H9 (cell line): Measurements from ENCODE around the gene MX1. TPM values are rescaled to one million over a fixed set of nuclear protein-coding genes. Genes with fewer than 3 reads are reported as not detected.

ENCODE experiments used
- DNase-seq: peaks from one replicate; pipeline ENCODE4 v3.0.0-alpha.2; 2017
- H2AFZ ChIP-seq: one replicate; pipeline ENCODE4 v1.6.1; 2013; ENCODE audit warnings: mild to moderate bottlenecking, low read length, control low read depth, moderate library complexity
- H2AK5ac ChIP-seq: 2 replicates; pipeline ENCODE4 v1.6.1; 2013; ENCODE audit warnings: low read length, control low read depth, mixed read lengths; ENCODE audit not compliant: insufficient read length
- H2BK120ac ChIP-seq: one replicate; pipeline ENCODE4 v1.6.1; 2013; ENCODE audit warnings: low read depth, mild to moderate bottlenecking, low read length, control low read depth, inconsistent platforms; ENCODE audit not compliant: poor library complexity, severe bottlenecking
- H2BK12ac ChIP-seq: 2 replicates; pipeline ENCODE4 v1.6.1; 2013; ENCODE audit warnings: low read length, control low read depth, mixed read lengths, low read depth; ENCODE audit not compliant: insufficient read length
- H2BK15ac ChIP-seq: 2 replicates; pipeline ENCODE4 v1.6.1; 2013; ENCODE audit warnings: low read depth, low read length, control low read depth
- H2BK20ac ChIP-seq: one replicate; pipeline ENCODE4 v1.6.1; 2013; ENCODE audit warnings: low read depth, mild to moderate bottlenecking, low read length, control low read depth, inconsistent platforms; ENCODE audit not compliant: poor library complexity, severe bottlenecking
- H2BK5ac ChIP-seq: 2 replicates; pipeline ENCODE4 v1.6.1; 2013; ENCODE audit warnings: low read length, control low read depth, mixed read lengths; ENCODE audit not compliant: insufficient read length
- H3K14ac ChIP-seq: 2 replicates; pipeline ENCODE4 v1.6.1; 2013; ENCODE audit warnings: low read length, control low read depth; ENCODE audit not compliant: insufficient read depth
- H3K18ac ChIP-seq: 2 replicates; pipeline ENCODE4 v1.6.1; 2013; ENCODE audit warnings: low read depth, mild to moderate bottlenecking, mixed read lengths, low read length, control low read depth; ENCODE audit not compliant: insufficient read length
- H3K23ac ChIP-seq: 2 replicates; pipeline ENCODE4 v1.6.1; 2013; ENCODE audit warnings: low read length, control low read depth, mixed read lengths, low read depth; ENCODE audit not compliant: insufficient read length
- H3K23me2 ChIP-seq: 2 replicates; pipeline ENCODE4 v1.6.1; 2013; ENCODE audit warnings: low read depth, mild to moderate bottlenecking, mixed read lengths, low read length, control low read depth; ENCODE audit not compliant: insufficient read length, poor library complexity, severe bottlenecking
- H3K27ac ChIP-seq: 2 replicates; pipeline ENCODE4 v1.5.1; 2013; ENCODE audit warnings: low read length, control low read depth, mixed read lengths, low read depth; ENCODE audit not compliant: insufficient read length
- H3K27me3 ChIP-seq: 2 replicates; pipeline ENCODE4 v1.6.1; 2013; ENCODE audit warnings: low read length, control low read depth, inconsistent platforms; ENCODE audit not compliant: insufficient read depth
- H3K4ac ChIP-seq: 2 replicates; pipeline ENCODE4 v1.6.1; 2013; ENCODE audit warnings: low read depth, mild to moderate bottlenecking, control low read depth, inconsistent platforms, low read length, moderate library complexity
- H3K4me1 ChIP-seq: 2 replicates; pipeline ENCODE4 v1.6.1; 2013; ENCODE audit warnings: low read length, control low read depth, inconsistent platforms; ENCODE audit not compliant: insufficient read depth
- H3K4me2 ChIP-seq: 2 replicates; pipeline ENCODE4 v1.6.1; 2013; ENCODE audit warnings: low read length, control low read depth, mixed read lengths; ENCODE audit not compliant: insufficient read length, insufficient read depth
- H3K56ac ChIP-seq: 2 replicates; pipeline ENCODE4 v1.6.1; 2013; ENCODE audit warnings: low read depth, mild to moderate bottlenecking, mixed read lengths, low read length, control low read depth; ENCODE audit not compliant: insufficient read length
- H3K79me1 ChIP-seq: 2 replicates; pipeline ENCODE4 v1.6.1; 2013; ENCODE audit warnings: low read depth, mild to moderate bottlenecking, moderate library complexity, low read length, control low read depth, inconsistent platforms; ENCODE audit not compliant: insufficient read depth, poor library complexity, severe bottlenecking
- H3K79me2 ChIP-seq: 2 replicates; pipeline ENCODE4 v1.6.1; 2013; ENCODE audit warnings: low read length, control low read depth, inconsistent platforms; ENCODE audit not compliant: insufficient read depth
- H3K9ac ChIP-seq: 2 replicates; pipeline ENCODE4 v1.6.1; 2013; ENCODE audit warnings: low read length, control low read depth, mixed read lengths; ENCODE audit not compliant: insufficient read length; ENCODE audit errors: extremely low read depth
- H3K9me3 ChIP-seq: one replicate; pipeline ENCODE4 v1.6.1; 2013; ENCODE audit warnings: low read depth, low read length, inconsistent platforms; ENCODE audit not compliant: control insufficient read depth
- H3T11ph ChIP-seq: one replicate; pipeline ENCODE4 v1.6.1; 2013; ENCODE audit warnings: mild to moderate bottlenecking, low read length, control low read depth, inconsistent platforms
- H4K20me1 ChIP-seq: one replicate; pipeline ENCODE4 v1.6.1; 2013; ENCODE audit not compliant: control insufficient read depth, insufficient read length, insufficient read depth
- H4K5ac ChIP-seq: 2 replicates; pipeline ENCODE4 v1.6.1; 2013; ENCODE audit warnings: low read depth, mild to moderate bottlenecking, mixed read lengths, low read length, control low read depth; ENCODE audit not compliant: insufficient read length
- H4K8ac ChIP-seq: replicated peaks from 2 replicates; pipeline ENCODE4 v1.6.1; 2013; ENCODE audit warnings: low read length, control low read depth, mixed read lengths, low read depth; ENCODE audit not compliant: insufficient read length
- H4K91ac ChIP-seq: 2 replicates; pipeline ENCODE4 v1.6.1; 2013; ENCODE audit warnings: low read depth, mild to moderate bottlenecking, moderate library complexity, mixed read lengths, low read length, control low read depth; ENCODE audit not compliant: insufficient read length
- H3K27ac Mint-ChIP-seq, 3 experiments: 2 replicates in 2 of 3; 3 replicates in 1 of 3; pipeline ENCODE4 v1.8.0; 2020 to 2021; ENCODE audit warnings: mixed read lengths in 3 of 3, mild to moderate bottlenecking in 1 of 3, moderate library complexity in 1 of 3
- H3K27me3 Mint-ChIP-seq: 2 replicates; pipeline ENCODE4 v1.8.0; 2021; ENCODE audit warnings: low read depth, mild to moderate bottlenecking, moderate library complexity, mixed read lengths
- H3K36me3 Mint-ChIP-seq, 3 experiments: 2 replicates in 2 of 3; 3 replicates in 1 of 3; pipeline ENCODE4 v1.8.0; 2020 to 2021; ENCODE audit warnings: low read depth in 3 of 3, mixed read lengths in 3 of 3; ENCODE audit not compliant: insufficient read depth in 1 of 3
- H3K4me1 Mint-ChIP-seq, 2 experiments: 2 replicates each; pipeline ENCODE4 v1.8.0; 2020; ENCODE audit warnings: mixed read lengths in 2 of 2
- H3K4me3 Mint-ChIP-seq, 2 experiments: 2 replicates in 1 of 2; 3 replicates in 1 of 2; pipeline ENCODE4 v1.8.0; 2020 to 2021; ENCODE audit warnings: mild to moderate bottlenecking in 2 of 2, mixed read lengths in 2 of 2, moderate library complexity in 1 of 2
- H3K9me3 Mint-ChIP-seq, 2 experiments: 2 replicates in 1 of 2; 3 replicates in 1 of 2; pipeline ENCODE4 v1.8.0; 2020; ENCODE audit warnings: mild to moderate bottlenecking in 2 of 2, mixed read lengths in 2 of 2, moderate library complexity in 1 of 2
- CTCF ChIP-seq: fragments of 200-600 bp; sonication (generic); conservative IDR thresholded peaks from 3 replicates; pipeline ENCODE4 v1.8.0; 2021; ENCODE audit warnings: antibody characterized with exemption, mild to moderate bottlenecking
- WGBS: extraction: QIAGEN DNeasy Blood & Tissue Kit; methylation state at CpG from one replicate; pipeline ENCODE4 v1.1.7; 2013; ENCODE audit warnings: missing lambda C conversion rate, low lambda C conversion rate, mixed read lengths; ENCODE audit not compliant: insufficient read length; ENCODE audit errors: extremely low coverage; 5-methylcytosine and 5-hydroxymethylcytosine counted together
- total RNA-seq: library from RNA; stranded (reverse); gene quantifications from 2 replicates; pipeline ENCODE4 v1.2.1, GENCODE V29; 2021

Gene MX1
- total RNA-seq, 1 experiment from 2014 or later, result 6.3 TPM

- WGBS, result no CpG with 5 or more reads among the region's 6 CpGs
- H3K27ac ChIP-seq, result no peak overlapping the region
These were observed 71.0 kb downstream of the MX1 start for GRCh38 chr21:41497008-41497407.

More at GRCh38 chr21:41497008-41497407, 71.0 kb downstream of the MX1 start:
- Mint-ChIP-seq H3K4me1 (peaks cover 21 to 27% of the 10 kb centered on the region in 2 experiments), H3K36me3 (peaks cover 0 to 19% (median 14%) of the 10 kb centered on the region in 3 experiments; a peak in 4 of 7 replicates), H3K27ac (no peak overlapping the region), H3K9me3 (no peaks in the 10 kb centered on the region), H3K4me3 (no peak overlapping the region), H3K27me3 (no peaks in the 10 kb centered on the region)
- H3K27me3 ChIP-seq, result no peaks in the 10 kb centered on the region
- no peak overlapping the region for H2BK12ac ChIP-seq
- no peaks in the 10 kb centered on the region for H3K9me3 ChIP-seq
- no peak overlapping the region for H3K4ac ChIP-seq
- no peaks in the 10 kb centered on the region for H3K23me2 ChIP-seq
- no peak overlapping the region for H4K5ac ChIP-seq
- H3K23ac ChIP-seq, result no peak overlapping the region
- no peak overlapping the region for H4K91ac ChIP-seq
- H3K14ac ChIP-seq, result no peak overlapping the region
- no peak overlapping the region for H4K8ac ChIP-seq
- no peaks in the 10 kb centered on the region for H4K20me1 ChIP-seq
- no peak for TF ChIP-seq CTCF
- no peak overlapping the region for H3T11ph ChIP-seq
- no peak overlapping the region for H3K56ac ChIP-seq
- H2BK15ac ChIP-seq, result no peak overlapping the region
- no peaks in the 10 kb centered on the region for H3K79me1 ChIP-seq
- no peak overlapping the region for H2BK20ac ChIP-seq
- DNase-seq, result no peak
- no peak overlapping the region for H3K9ac ChIP-seq
- H3K4me2 ChIP-seq, result no peak overlapping the region
- H3K4me1 ChIP-seq, result no peaks in the 10 kb centered on the region; the same call in 1 of the 2 replicates
- H2AK5ac ChIP-seq, result no peak overlapping the region
- no peak overlapping the region for H2AFZ ChIP-seq
- H2BK5ac ChIP-seq, result no peak overlapping the region
- no peak overlapping the region for H2BK120ac ChIP-seq
- no peaks in the 10 kb centered on the region; the same call in 1 of the 2 replicates for H3K79me2 ChIP-seq
- H3K18ac ChIP-seq, result no peak overlapping the region
